Measurements from ENCODE around the gene CRTAP. TPM values are rescaled to one million over a fixed set of nuclear protein-coding genes. Genes with fewer than 3 reads are reported as not detected.
"Not testable (repeated sequence)": the region's sequence is repeated elsewhere in the genome, so short reads cannot be mapped to it uniquely, and the experiment has no call there.

CRTAP gene
- total and polyA plus RNA-seq, 2 donors from 2014 or later, result 122 to 192 TPM

- no peak overlapping the region for H3K27ac ChIP-seq (ENCODE audit: low read depth in 2 of 2, low read length in 2 of 2)
- no peak for FAIRE-seq
- no peak for TF ChIP-seq CTCF (IDR thresholded peaks at IDR 0.05; ENCODE audit: borderline replicate concordance, extremely low read depth, insufficient read depth)
- H3K9ac ChIP-seq (ENCODE audit: low read length in 3 of 3), result no peak overlapping the region
- H3K4me1 ChIP-seq (ENCODE audit: control insufficient read depth in 2 of 3, insufficient read depth in 2 of 3, low read depth in 1 of 3, low read length in 3 of 3), result no peaks in the 10 kb centered on the region
- no peaks in the 10 kb centered on the region for H3K36me3 ChIP-seq (ENCODE audit: control insufficient read depth in 2 of 3, insufficient read depth in 3 of 3, low read length in 3 of 3)
- H3K27me3 ChIP-seq (ENCODE audit: control insufficient read depth, insufficient read depth, low read length), result no peaks in the 10 kb centered on the region
- intact Hi-C loops (cut with DNase I), result no loop called here
- H3K4me3 ChIP-seq (ENCODE audit: low read length in 3 of 3), result no peak overlapping the region
- DNase-seq, result no peak
- no peaks in the 10 kb centered on the region for H3K9me3 ChIP-seq (ENCODE audit: control insufficient read depth in 2 of 3, insufficient read depth in 1 of 3, low read length in 3 of 3)
Observed at GRCh38 chr3:33153782-33154181, 40.0 kb downstream of the CRTAP start.

- H3K27ac ChIP-seq (ENCODE audit: low read depth in 2 of 2, low read length in 2 of 2), result no peak overlapping the region
- no peak for FAIRE-seq
- no peaks in the 10 kb centered on the region for H3K27me3 ChIP-seq (ENCODE audit: control insufficient read depth, insufficient read depth, low read length)
- intact Hi-C loops (cut with DNase I), result no loop called here
- no peaks in the 10 kb centered on the region for H3K4me1 ChIP-seq (ENCODE audit: control insufficient read depth in 2 of 3, insufficient read depth in 2 of 3, low read depth in 1 of 3, low read length in 3 of 3)
- H3K9ac ChIP-seq (ENCODE audit: low read length in 3 of 3), result no peak overlapping the region
- no peak for DNase-seq
- no peak overlapping the region for H3K4me3 ChIP-seq (ENCODE audit: low read length in 3 of 3)
- TF ChIP-seq CTCF (IDR thresholded peaks at IDR 0.05; ENCODE audit: borderline replicate concordance, extremely low read depth, insufficient read depth), result no peak
- H3K36me3 ChIP-seq (ENCODE audit: control insufficient read depth in 2 of 3, insufficient read depth in 3 of 3, low read length in 3 of 3), result no peaks in the 10 kb centered on the region
- H3K9me3 ChIP-seq (ENCODE audit: control insufficient read depth in 2 of 3, insufficient read depth in 1 of 3, low read length in 3 of 3), result no peaks in the 10 kb centered on the region
Observed at GRCh38 chr3:33155301-33155700, 41.5 kb downstream of the CRTAP start.

GRCh38 chr3:33159234-33159633 lies 45.4 kb downstream of the CRTAP start:
- H3K9ac ChIP-seq (ENCODE audit: low read length in 3 of 3), result no peak overlapping the region
- H3K27ac ChIP-seq (ENCODE audit: low read depth in 2 of 2, low read length in 2 of 2), result no peak overlapping the region
- H3K9me3 ChIP-seq (ENCODE audit: control insufficient read depth in 2 of 3, insufficient read depth in 1 of 3, low read length in 3 of 3), result no peaks in the 10 kb centered on the region
- TF ChIP-seq CTCF (IDR thresholded peaks at IDR 0.05; ENCODE audit: borderline replicate concordance, extremely low read depth, insufficient read depth), result no peak
- FAIRE-seq, result no peak
- no peaks in the 10 kb centered on the region for H3K27me3 ChIP-seq (ENCODE audit: control insufficient read depth, insufficient read depth, low read length)
- intact Hi-C loops (cut with DNase I), result no loop called here
- H3K4me3 ChIP-seq (ENCODE audit: low read length in 3 of 3), result no peak overlapping the region
- H3K4me1 ChIP-seq (ENCODE audit: control insufficient read depth in 2 of 3, insufficient read depth in 2 of 3, low read depth in 1 of 3, low read length in 3 of 3), result no peaks in the 10 kb centered on the region
- H3K36me3 ChIP-seq (ENCODE audit: control insufficient read depth in 2 of 3, insufficient read depth in 3 of 3, low read length in 3 of 3), result no peaks in the 10 kb centered on the region
- DNase-seq, result no peak

GRCh38 chr3:33159981-33160380 lies 46.2 kb downstream of the CRTAP start:
- H3K27ac ChIP-seq (ENCODE audit: low read depth in 2 of 2, low read length in 2 of 2), result no peak overlapping the region
- FAIRE-seq (no peak), DNase-seq (no peak)
- intact Hi-C loops (cut with DNase I), result no loop called here
- no peaks in the 10 kb centered on the region for H3K4me1 ChIP-seq (ENCODE audit: control insufficient read depth in 2 of 3, insufficient read depth in 2 of 3, low read depth in 1 of 3, low read length in 3 of 3)
- H3K9me3 ChIP-seq (ENCODE audit: control insufficient read depth in 2 of 3, insufficient read depth in 1 of 3, low read length in 3 of 3), result no peaks in the 10 kb centered on the region
- no peak overlapping the region for H3K4me3 ChIP-seq (ENCODE audit: low read length in 3 of 3)
- no peak overlapping the region for H3K9ac ChIP-seq (ENCODE audit: low read length in 3 of 3)
- H3K36me3 ChIP-seq (ENCODE audit: control insufficient read depth in 2 of 3, insufficient read depth in 3 of 3, low read length in 3 of 3), result no peaks in the 10 kb centered on the region
- H3K27me3 ChIP-seq (ENCODE audit: control insufficient read depth, insufficient read depth, low read length), result no peaks in the 10 kb centered on the region
- TF ChIP-seq CTCF (IDR thresholded peaks at IDR 0.05; ENCODE audit: borderline replicate concordance, extremely low read depth, insufficient read depth), result no peak

GRCh38 chr3:33162621-33163020 lies 48.8 kb downstream of the CRTAP start:
- FAIRE-seq; DNase-seq; H3K27me3 ChIP-seq (ENCODE audit: control insufficient read depth, insufficient read depth, low read length); H3K9ac ChIP-seq (ENCODE audit: low read length in 3 of 3); H3K4me1 ChIP-seq (ENCODE audit: control insufficient read depth in 2 of 3, insufficient read depth in 2 of 3, low read depth in 1 of 3, low read length in 3 of 3); H3K27ac ChIP-seq (ENCODE audit: low read depth in 2 of 2, low read length in 2 of 2); H3K4me3 ChIP-seq (ENCODE audit: low read length in 3 of 3); H3K36me3 ChIP-seq (ENCODE audit: control insufficient read depth in 2 of 3, insufficient read depth in 3 of 3, low read length in 3 of 3); intact Hi-C loops (cut with DNase I); H3K9me3 ChIP-seq (ENCODE audit: control insufficient read depth in 2 of 3, insufficient read depth in 1 of 3, low read length in 3 of 3): not testable (repeated sequence)

Measured in kidney (tissue), 14 donors.